Measurements from ENCODE around the gene TMEM123. TPM values are rescaled to one million over a fixed set of nuclear protein-coding genes. Genes with fewer than 3 reads are reported as not detected.

TMEM123 gene
- total and polyA plus RNA-seq, 2 of the 4 experiments (the other 2 are of a cell fraction) = 96.9 to 127 TPM

GRCh38 chr11:102406099-102406498 is 46.5 kb downstream of the TMEM123 start:
- H2AK5ac ChIP-seq (ENCODE audit: low read depth, low read length) = no peak overlapping the region
- no peak overlapping the region for H3K4me2 ChIP-seq (ENCODE audit: low read depth, low read length)
- no peak overlapping the region for H3K4me3 ChIP-seq (ENCODE audit: insufficient read depth, low read depth, low read length)
- H4K20me1 ChIP-seq (ENCODE audit: insufficient read depth, low read length) = peaks cover 43% of the 10 kb centered on the region; the same call in 1 of the 2 replicates
- H3K4ac ChIP-seq (ENCODE audit: low read depth, low read length) = no peak overlapping the region
- no peak for DNase-seq
- no peak overlapping the region for H3K9ac ChIP-seq (ENCODE audit: low read depth, low read length)
- BruUV-seq (replicated peaks) = no TSS peak
- H3K79me1 ChIP-seq (ENCODE audit: low read depth in 1 of 2, low read length in 2 of 2) = peaks cover 21 to 66% of the 10 kb centered on the region in 2 experiments
- H2BK20ac ChIP-seq (ENCODE audit: low read depth, low read length) = no peak overlapping the region
- H3K23ac ChIP-seq (ENCODE audit: low read depth, low read length) = no peak overlapping the region
- no peak overlapping the region for H3K18ac ChIP-seq (ENCODE audit: low read depth, low read length)
- no peak overlapping the region for H4K8ac ChIP-seq (ENCODE audit: low read depth in 2 of 2, low read length in 2 of 2)
- H3K14ac ChIP-seq (replicated peaks; ENCODE audit: low read depth, low read length) = no peak overlapping the region
- H3K36me3 ChIP-seq (ENCODE audit: control insufficient read depth, insufficient read depth, low read length) = peaks cover 21% of the 10 kb centered on the region
- H3K27ac ChIP-seq (ENCODE audit: insufficient read depth, low read length) = no peak overlapping the region
- dilution Hi-C loops (cut with HindIII; ENCODE audit: low sequenced_read_pairs, unreplicated experiment) (no loop called here), intact Hi-C loops (cut with micrococcal nuclease) (loop anchor here (10.0 kb wide), 1 partner anchor 51 kb away; no protein-coding TSS in a partner anchor), in situ Hi-C loops (cut with MboI; ENCODE audit: low sequenced_read_pairs) (no loop called here)
- no peak overlapping the region for H2BK15ac ChIP-seq (ENCODE audit: low read depth, low read length)
- CTCF ChIA-PET = interaction anchor here (0.7 to 2.2 kb wide), 2 partner anchors 15 to 64 kb away, joined by 3 to 7 read pairs; no protein-coding TSS in a partner anchor
- H3K9me3 ChIP-seq (ENCODE audit: control insufficient read depth, insufficient read depth, low read length) = no peaks in the 10 kb centered on the region
- H3K56ac ChIP-seq (ENCODE audit: extremely low read depth, insufficient read depth, low read length) = no peak overlapping the region
- H4K5ac ChIP-seq (ENCODE audit: low read depth, low read length) = no peak overlapping the region
- H3K4me1 ChIP-seq (ENCODE audit: control insufficient read depth, insufficient read depth, low read length) = peaks cover 6% of the 10 kb centered on the region
- WGBS, 2 experiments (ENCODE audit: extremely low coverage in 2 of 2, insufficient read length in 1 of 2) = no CpG with 5 or more reads among the region's 2 CpGs
- no peak for ATAC-seq (ENCODE audit: low read depth)
- H2BK5ac ChIP-seq (ENCODE audit: low read depth, low read length, poor library complexity, severe bottlenecking) = no peak overlapping the region
- POLR2A ChIA-PET (ENCODE audit: unreplicated experiment) = no interaction called here
- no peak overlapping the region for H2AFZ ChIP-seq (replicated peaks; ENCODE audit: low read length, poor library complexity)
- H3K9me1 ChIP-seq (ENCODE audit: insufficient read depth, low read length) = peaks cover 25% of the 10 kb centered on the region
- TF ChIP-seq RCOR1 (IDR thresholded peaks at IDR 0.05; ENCODE audit: insufficient replicate concordance, low read length) (no peak), MXI1 (IDR thresholded peaks at IDR 0.05; ENCODE audit: borderline replicate concordance, low read depth, low read length) (no peak), BHLHE40 (IDR thresholded peaks at IDR 0.05; ENCODE audit: low read depth, low read length) (no peak), USF2 (IDR thresholded peaks at IDR 0.05; ENCODE audit: low read depth, low read length) (no peak), CEBPB (IDR thresholded peaks at IDR 0.05; ENCODE audit: low read depth, low read length) (no peak), FOS (IDR thresholded peaks at IDR 0.05; ENCODE audit: low read depth, low read length) (no peak), RFX5 (IDR thresholded peaks at IDR 0.05; ENCODE audit: low read depth, low read length) (no peak), CHD1 (IDR thresholded peaks at IDR 0.05; ENCODE audit: low read depth, low read length) (no peak), ELK1 (IDR thresholded peaks at IDR 0.05; ENCODE audit: borderline replicate concordance, low read depth, low read length) (no peak), CTCF (conservative IDR thresholded peaks at IDR 0.05; ENCODE audit: low read depth, low read length) (no peak), RAD21 (IDR thresholded peaks at IDR 0.05; ENCODE audit: low read length) (no peak), MAFK (IDR thresholded peaks at IDR 0.05; ENCODE audit: low read depth, low read length) (no peak), MAZ (IDR thresholded peaks at IDR 0.05; ENCODE audit: borderline replicate concordance, low read depth, low read length) (no peak), NFE2L2 (IDR thresholded peaks at IDR 0.05; ENCODE audit: low read depth, low read length) (no peak)
- no peaks in the 10 kb centered on the region for H3K27me3 ChIP-seq (ENCODE audit: control insufficient read depth, insufficient read depth, low read length)
- no peak overlapping the region for H2BK120ac ChIP-seq (ENCODE audit: low read depth, low read length)
- H4K91ac ChIP-seq (ENCODE audit: insufficient read depth, low read depth, low read length) = no peak overlapping the region
- no peak overlapping the region for H2AK9ac ChIP-seq (replicated peaks; ENCODE audit: low read depth, low read length, poor library complexity)
